H9 (cell line): ENCODE measurements around the gene DERA. TPM values are rescaled to one million over a fixed set of nuclear protein-coding genes. Genes with fewer than 3 reads are reported as not detected.
"Not testable (repeated sequence)": the region's sequence is repeated elsewhere in the genome, so short reads cannot be mapped to it uniquely, and the experiment has no call there.

Experiments used
- DNase-seq: peaks from one replicate; pipeline ENCODE4 v3.0.0-alpha.2; 2017
- H2AFZ ChIP-seq: one replicate; pipeline ENCODE4 v1.6.1; 2013; ENCODE audit warnings: mild to moderate bottlenecking, low read length, control low read depth, moderate library complexity
- H2AK5ac ChIP-seq: 2 replicates; pipeline ENCODE4 v1.6.1; 2013; ENCODE audit warnings: low read length, control low read depth, mixed read lengths; ENCODE audit not compliant: insufficient read length
- H2BK120ac ChIP-seq: one replicate; pipeline ENCODE4 v1.6.1; 2013; ENCODE audit warnings: low read depth, mild to moderate bottlenecking, low read length, control low read depth, inconsistent platforms; ENCODE audit not compliant: poor library complexity, severe bottlenecking
- H2BK12ac ChIP-seq: 2 replicates; pipeline ENCODE4 v1.6.1; 2013; ENCODE audit warnings: low read length, control low read depth, mixed read lengths, low read depth; ENCODE audit not compliant: insufficient read length
- H2BK15ac ChIP-seq: 2 replicates; pipeline ENCODE4 v1.6.1; 2013; ENCODE audit warnings: low read depth, low read length, control low read depth
- H2BK20ac ChIP-seq: one replicate; pipeline ENCODE4 v1.6.1; 2013; ENCODE audit warnings: low read depth, mild to moderate bottlenecking, low read length, control low read depth, inconsistent platforms; ENCODE audit not compliant: poor library complexity, severe bottlenecking
- H2BK5ac ChIP-seq: 2 replicates; pipeline ENCODE4 v1.6.1; 2013; ENCODE audit warnings: low read length, control low read depth, mixed read lengths; ENCODE audit not compliant: insufficient read length
- H3K14ac ChIP-seq: 2 replicates; pipeline ENCODE4 v1.6.1; 2013; ENCODE audit warnings: low read length, control low read depth; ENCODE audit not compliant: insufficient read depth
- H3K18ac ChIP-seq: 2 replicates; pipeline ENCODE4 v1.6.1; 2013; ENCODE audit warnings: low read depth, mild to moderate bottlenecking, mixed read lengths, low read length, control low read depth; ENCODE audit not compliant: insufficient read length
- H3K23ac ChIP-seq: 2 replicates; pipeline ENCODE4 v1.6.1; 2013; ENCODE audit warnings: low read length, control low read depth, mixed read lengths, low read depth; ENCODE audit not compliant: insufficient read length
- H3K23me2 ChIP-seq: 2 replicates; pipeline ENCODE4 v1.6.1; 2013; ENCODE audit warnings: low read depth, mild to moderate bottlenecking, mixed read lengths, low read length, control low read depth; ENCODE audit not compliant: insufficient read length, poor library complexity, severe bottlenecking
- H3K27ac ChIP-seq: 2 replicates; pipeline ENCODE4 v1.5.1; 2013; ENCODE audit warnings: low read length, control low read depth, mixed read lengths, low read depth; ENCODE audit not compliant: insufficient read length
- H3K27me3 ChIP-seq: 2 replicates; pipeline ENCODE4 v1.6.1; 2013; ENCODE audit warnings: low read length, control low read depth, inconsistent platforms; ENCODE audit not compliant: insufficient read depth
- H3K4ac ChIP-seq: 2 replicates; pipeline ENCODE4 v1.6.1; 2013; ENCODE audit warnings: low read depth, mild to moderate bottlenecking, control low read depth, inconsistent platforms, low read length, moderate library complexity
- H3K4me1 ChIP-seq: 2 replicates; pipeline ENCODE4 v1.6.1; 2013; ENCODE audit warnings: low read length, control low read depth, inconsistent platforms; ENCODE audit not compliant: insufficient read depth
- H3K4me2 ChIP-seq: 2 replicates; pipeline ENCODE4 v1.6.1; 2013; ENCODE audit warnings: low read length, control low read depth, mixed read lengths; ENCODE audit not compliant: insufficient read length, insufficient read depth
- H3K56ac ChIP-seq: 2 replicates; pipeline ENCODE4 v1.6.1; 2013; ENCODE audit warnings: low read depth, mild to moderate bottlenecking, mixed read lengths, low read length, control low read depth; ENCODE audit not compliant: insufficient read length
- H3K79me1 ChIP-seq: 2 replicates; pipeline ENCODE4 v1.6.1; 2013; ENCODE audit warnings: low read depth, mild to moderate bottlenecking, moderate library complexity, low read length, control low read depth, inconsistent platforms; ENCODE audit not compliant: insufficient read depth, poor library complexity, severe bottlenecking
- H3K79me2 ChIP-seq: 2 replicates; pipeline ENCODE4 v1.6.1; 2013; ENCODE audit warnings: low read length, control low read depth, inconsistent platforms; ENCODE audit not compliant: insufficient read depth
- H3K9ac ChIP-seq: 2 replicates; pipeline ENCODE4 v1.6.1; 2013; ENCODE audit warnings: low read length, control low read depth, mixed read lengths; ENCODE audit not compliant: insufficient read length; ENCODE audit errors: extremely low read depth
- H3K9me3 ChIP-seq: one replicate; pipeline ENCODE4 v1.6.1; 2013; ENCODE audit warnings: low read depth, low read length, inconsistent platforms; ENCODE audit not compliant: control insufficient read depth
- H3T11ph ChIP-seq: one replicate; pipeline ENCODE4 v1.6.1; 2013; ENCODE audit warnings: mild to moderate bottlenecking, low read length, control low read depth, inconsistent platforms
- H4K20me1 ChIP-seq: one replicate; pipeline ENCODE4 v1.6.1; 2013; ENCODE audit not compliant: control insufficient read depth, insufficient read length, insufficient read depth
- H4K5ac ChIP-seq: 2 replicates; pipeline ENCODE4 v1.6.1; 2013; ENCODE audit warnings: low read depth, mild to moderate bottlenecking, mixed read lengths, low read length, control low read depth; ENCODE audit not compliant: insufficient read length
- H4K8ac ChIP-seq: replicated peaks from 2 replicates; pipeline ENCODE4 v1.6.1; 2013; ENCODE audit warnings: low read length, control low read depth, mixed read lengths, low read depth; ENCODE audit not compliant: insufficient read length
- H4K91ac ChIP-seq: 2 replicates; pipeline ENCODE4 v1.6.1; 2013; ENCODE audit warnings: low read depth, mild to moderate bottlenecking, moderate library complexity, mixed read lengths, low read length, control low read depth; ENCODE audit not compliant: insufficient read length
- H3K27ac Mint-ChIP-seq, 3 experiments: 2 replicates in 2 of 3; 3 replicates in 1 of 3; pipeline ENCODE4 v1.8.0; 2020 to 2021; ENCODE audit warnings: mixed read lengths in 3 of 3, mild to moderate bottlenecking in 1 of 3, moderate library complexity in 1 of 3
- H3K27me3 Mint-ChIP-seq: 2 replicates; pipeline ENCODE4 v1.8.0; 2021; ENCODE audit warnings: low read depth, mild to moderate bottlenecking, moderate library complexity, mixed read lengths
- H3K36me3 Mint-ChIP-seq, 3 experiments: 2 replicates in 2 of 3; 3 replicates in 1 of 3; pipeline ENCODE4 v1.8.0; 2020 to 2021; ENCODE audit warnings: low read depth in 3 of 3, mixed read lengths in 3 of 3; ENCODE audit not compliant: insufficient read depth in 1 of 3
- H3K4me1 Mint-ChIP-seq, 2 experiments: 2 replicates each; pipeline ENCODE4 v1.8.0; 2020; ENCODE audit warnings: mixed read lengths in 2 of 2
- H3K4me3 Mint-ChIP-seq, 2 experiments: 2 replicates in 1 of 2; 3 replicates in 1 of 2; pipeline ENCODE4 v1.8.0; 2020 to 2021; ENCODE audit warnings: mild to moderate bottlenecking in 2 of 2, mixed read lengths in 2 of 2, moderate library complexity in 1 of 2
- H3K9me3 Mint-ChIP-seq, 2 experiments: 2 replicates in 1 of 2; 3 replicates in 1 of 2; pipeline ENCODE4 v1.8.0; 2020; ENCODE audit warnings: mild to moderate bottlenecking in 2 of 2, mixed read lengths in 2 of 2, moderate library complexity in 1 of 2
- WGBS: extraction: QIAGEN DNeasy Blood & Tissue Kit; methylation state at CpG from one replicate; pipeline ENCODE4 v1.1.7; 2013; ENCODE audit warnings: missing lambda C conversion rate, low lambda C conversion rate, mixed read lengths; ENCODE audit not compliant: insufficient read length; ENCODE audit errors: extremely low coverage; 5-methylcytosine and 5-hydroxymethylcytosine counted together
- total RNA-seq: library from RNA; stranded (reverse); gene quantifications from 2 replicates; pipeline ENCODE4 v1.2.1, GENCODE V29; 2021
- TF ChIP-seq, protein P1 (sequence below): fragments of 200-600 bp; sonication (generic); conservative IDR thresholded peaks from 3 replicates; pipeline ENCODE4 v1.8.0; 2021; ENCODE audit warnings: antibody characterized with exemption, mild to moderate bottlenecking

DERA gene
- total RNA-seq, 1 experiment from 2014 or later, result 20.9 TPM

DNA sequence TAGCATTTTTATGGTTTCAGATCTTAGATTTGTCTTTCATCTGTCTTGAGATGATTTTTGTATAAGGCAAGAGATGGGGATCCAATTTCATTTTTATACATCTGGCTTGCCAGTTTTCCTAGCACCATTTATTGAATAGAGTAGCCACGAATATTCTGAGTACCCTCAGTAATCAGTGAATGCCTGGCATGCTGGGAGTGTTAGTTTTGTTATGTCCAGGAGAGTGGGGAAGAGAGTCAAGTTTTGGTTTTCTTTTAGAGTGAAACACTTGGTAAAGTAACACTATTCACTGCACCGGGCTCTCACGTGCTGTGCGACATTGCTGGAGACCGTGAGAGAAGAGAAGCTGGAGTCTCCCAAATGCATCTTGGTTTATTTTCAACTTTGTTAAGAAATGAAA is 31.3 kb downstream of the DERA start:
- Histone ChIP-seq H3K18ac (no peak overlapping the region), H3K79me2 (no peaks in the 10 kb centered on the region), H2BK120ac (no peak overlapping the region), H4K5ac (no peak overlapping the region), H2AFZ (no peak overlapping the region), H4K20me1 (no peaks in the 10 kb centered on the region), H3K27ac (no peak overlapping the region), H3K23me2 (no peaks in the 10 kb centered on the region), H3K14ac (no peak overlapping the region), H3K4me1 (no peaks in the 10 kb centered on the region), H3K79me1 (no peaks in the 10 kb centered on the region), H4K8ac (no peak overlapping the region), H2AK5ac (no peak overlapping the region), H2BK12ac (no peak overlapping the region), H3K4ac (no peak overlapping the region), H3K27me3 (no peaks in the 10 kb centered on the region), H2BK5ac (no peak overlapping the region), H3K9ac (no peak overlapping the region), H3K9me3 (no peaks in the 10 kb centered on the region), H2BK15ac (no peak overlapping the region), H3K23ac (no peak overlapping the region), H3K56ac (no peak overlapping the region), H4K91ac (no peak overlapping the region), H2BK20ac (no peak overlapping the region), H3T11ph (no peak overlapping the region), H3K4me2 (no peak overlapping the region)
- peaks cover 4 to 14% of the 10 kb centered on the region in 2 experiments; a peak in 4 of 5 replicates for H3K9me3 Mint-ChIP-seq
- H3K4me1 Mint-ChIP-seq, result peaks cover 19 to 20% of the 10 kb centered on the region in 2 experiments
- peaks cover 0 to 11% (median 5%) of the 10 kb centered on the region in 3 experiments; a peak in 4 of 7 replicates for H3K36me3 Mint-ChIP-seq
- no peaks in the 10 kb centered on the region; the same call in 1 of the 2 replicates for H3K27me3 Mint-ChIP-seq
- no peak for DNase-seq
- TF ChIP-seq, protein P1, sequence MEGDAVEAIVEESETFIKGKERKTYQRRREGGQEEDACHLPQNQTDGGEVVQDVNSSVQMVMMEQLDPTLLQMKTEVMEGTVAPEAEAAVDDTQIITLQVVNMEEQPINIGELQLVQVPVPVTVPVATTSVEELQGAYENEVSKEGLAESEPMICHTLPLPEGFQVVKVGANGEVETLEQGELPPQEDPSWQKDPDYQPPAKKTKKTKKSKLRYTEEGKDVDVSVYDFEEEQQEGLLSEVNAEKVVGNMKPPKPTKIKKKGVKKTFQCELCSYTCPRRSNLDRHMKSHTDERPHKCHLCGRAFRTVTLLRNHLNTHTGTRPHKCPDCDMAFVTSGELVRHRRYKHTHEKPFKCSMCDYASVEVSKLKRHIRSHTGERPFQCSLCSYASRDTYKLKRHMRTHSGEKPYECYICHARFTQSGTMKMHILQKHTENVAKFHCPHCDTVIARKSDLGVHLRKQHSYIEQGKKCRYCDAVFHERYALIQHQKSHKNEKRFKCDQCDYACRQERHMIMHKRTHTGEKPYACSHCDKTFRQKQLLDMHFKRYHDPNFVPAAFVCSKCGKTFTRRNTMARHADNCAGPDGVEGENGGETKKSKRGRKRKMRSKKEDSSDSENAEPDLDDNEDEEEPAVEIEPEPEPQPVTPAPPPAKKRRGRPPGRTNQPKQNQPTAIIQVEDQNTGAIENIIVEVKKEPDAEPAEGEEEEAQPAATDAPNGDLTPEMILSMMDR, result no peak
- H3K27ac Mint-ChIP-seq, result no peak overlapping the region; a peak in 1 of 7 replicates
- WGBS, result no CpG with 5 or more reads among the region's 5 CpGs
- H3K4me3 Mint-ChIP-seq, result no peak overlapping the region

DNA sequence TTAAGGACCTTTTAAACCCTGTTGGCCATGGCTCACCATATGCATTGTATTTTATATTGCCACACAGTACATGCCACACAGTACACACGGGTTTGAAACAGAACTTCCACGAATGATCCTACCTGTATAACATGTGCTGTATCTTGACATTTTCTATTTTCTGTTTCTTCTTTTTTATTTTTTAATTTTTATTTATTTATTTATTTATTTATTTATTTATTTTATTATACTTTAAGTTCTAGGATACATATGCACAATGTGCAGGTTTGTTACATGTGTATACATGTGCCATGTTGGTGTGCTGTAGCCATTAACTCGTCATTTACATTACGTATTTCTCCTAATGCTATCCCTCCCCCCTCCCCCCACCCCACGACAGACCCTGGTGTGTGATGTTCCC is 32.4 kb downstream of the DERA start:
- not testable (repeated sequence) for H2BK5ac ChIP-seq

More for the DNA sequence above, 32.4 kb downstream of the DERA start:
- H3K27ac Mint-ChIP-seq, H3K4me1 ChIP-seq, H2BK15ac ChIP-seq, H3K27ac ChIP-seq, H3K4ac ChIP-seq, H3K27me3 Mint-ChIP-seq, H2AK5ac ChIP-seq, H3K23ac ChIP-seq, H4K20me1 ChIP-seq, H3K23me2 ChIP-seq, H3K18ac ChIP-seq, H4K5ac ChIP-seq, H3K4me3 Mint-ChIP-seq, H3K9ac ChIP-seq, H4K91ac ChIP-seq, H2BK12ac ChIP-seq, H4K8ac ChIP-seq, H3K79me2 ChIP-seq, H3K56ac ChIP-seq, H3K4me2 ChIP-seq, H2BK20ac ChIP-seq, H2AFZ ChIP-seq, H3K9me3 ChIP-seq, H2BK120ac ChIP-seq, DNase-seq, H3T11ph ChIP-seq, H3K14ac ChIP-seq, H3K27me3 ChIP-seq, H3K79me1 ChIP-seq: not testable (repeated sequence)
- peaks cover 19 to 20% of the 10 kb centered on the region in 2 experiments for H3K4me1 Mint-ChIP-seq
- H3K36me3 Mint-ChIP-seq, result peaks cover 5 to 13% (median 11%) of the 10 kb centered on the region in 3 experiments; a peak in 6 of 7 replicates
- no CpG with 5 or more reads among the region's 5 CpGs for WGBS
- H3K9me3 Mint-ChIP-seq, result peaks cover 8 to 21% of the 10 kb centered on the region in 2 experiments
